ENCODE results near the gene GPC5. TPM values are rescaled to one million over a fixed set of nuclear protein-coding genes. Genes with fewer than 3 reads are reported as not detected.
"Not testable (repeated sequence)": the region's sequence is repeated elsewhere in the genome, so short reads cannot be mapped to it uniquely, and the experiment has no call there.

GPC5 gene
- total RNA-seq, 1 experiment from 2014 or later: not detected

GRCh38 chr13:92833071-92833470 is 1434.7 kb downstream of the GPC5 start:
- DNase-seq (ENCODE audit: low read depth): no peak

- no peak for DNase-seq (ENCODE audit: low read depth)
These were observed 1437.8 kb downstream of the GPC5 start for GRCh38 chr13:92836171-92836570.

- peak; percentile 89 for DNase-seq (ENCODE audit: low read depth)
These were observed 1440.4 kb downstream of the GPC5 start for GRCh38 chr13:92838786-92839185.

GRCh38 chr13:92842145-92842544 is 1443.7 kb downstream of the GPC5 start:
- DNase-seq (ENCODE audit: low read depth): peak; percentile 81

GRCh38 chr13:92843549-92843948 is 1445.1 kb downstream of the GPC5 start:
- DNase-seq (ENCODE audit: low read depth): peak; percentile 83

GRCh38 chr13:92849381-92849780 is 1451.0 kb downstream of the GPC5 start:
- DNase-seq (ENCODE audit: low read depth): no peak

GRCh38 chr13:92864584-92865284 is 1466.3 kb downstream of the GPC5 start:
- DNase-seq (ENCODE audit: low read depth): no peak

GRCh38 chr13:92873029-92873428 is 1474.6 kb downstream of the GPC5 start:
- no peak for DNase-seq (ENCODE audit: low read depth)

GRCh38 chr13:92886535-92887077 is 1488.2 kb downstream of the GPC5 start:
- no peak for DNase-seq (ENCODE audit: low read depth)

GRCh38 chr13:92894447-92894846 is 1496.0 kb downstream of the GPC5 start:
- DNase-seq (ENCODE audit: low read depth): no peak

GRCh38 chr13:92896842-92897241 is 1498.4 kb downstream of the GPC5 start:
- no peak for DNase-seq (ENCODE audit: low read depth)

GRCh38 chr13:92898946-92899345 is 1500.5 kb downstream of the GPC5 start:
- DNase-seq (ENCODE audit: low read depth): not testable (repeated sequence)

GRCh38 chr13:92900446-92900845 is 1502.0 kb downstream of the GPC5 start:
- no peak for DNase-seq (ENCODE audit: low read depth)

- no peak for DNase-seq (ENCODE audit: low read depth)
These were observed 1503.3 kb downstream of the GPC5 start for GRCh38 chr13:92901739-92902138.

GRCh38 chr13:92912629-92913028 is 1514.2 kb downstream of the GPC5 start:
- no peak for DNase-seq (ENCODE audit: low read depth)

GRCh38 chr13:92913840-92914239 is 1515.4 kb downstream of the GPC5 start:
- no peak for DNase-seq (ENCODE audit: low read depth)

Other genes with a start within 250 kb of the GPC5 start
- 2.3 and 3.9 TPM in 2 replicates for gene MIR17HG, start 50.9 kb upstream of the GPC5 start, total RNA-seq (2014; rRNA removed; shearing (Covaris generic))